GM23338 (cell line): Measurements from ENCODE around the gene COPZ1. TPM values are rescaled to one million over a fixed set of nuclear protein-coding genes. Genes with fewer than 3 reads are reported as not detected.

Experiments
- ATAC-seq: fragments of 200-7000 bp; cut with Tn5 transposase; 3 replicates; pipeline ENCODE4 v1.9.1; 2020
- DNase-seq: peaks from one replicate; pipeline ENCODE4 v3.0.0-alpha.2; 2015; ENCODE audit warnings: low spot score
- H2AFZ ChIP-seq: fragments of 200-600 bp; sonication (generic); 2 replicates; pipeline ENCODE4 v1.8.0; 2016; ENCODE audit warnings: antibody characterized with exemption, mild to moderate bottlenecking, moderate library complexity
- H3F3A ChIP-seq: fragments of 200-600 bp; sonication (generic); replicated peaks from 2 replicates; pipeline ENCODE4 v1.8.0; 2017; ENCODE audit warnings: antibody characterized with exemption, mixed run types, low read depth
- H3K27ac ChIP-seq: fragments of 200-600 bp; sonication (generic); 2 replicates; pipeline ENCODE4 v1.6.1; 2016; ENCODE audit warnings: low read depth
- H3K27me3 ChIP-seq: fragments of 200-600 bp; sonication (generic); 2 replicates; pipeline ENCODE4 v1.8.0; 2016; ENCODE audit warnings: mild to moderate bottlenecking, mixed run types, moderate library complexity; ENCODE audit not compliant: insufficient read depth
- H3K36me3 ChIP-seq: fragments of 200-600 bp; sonication (generic); 2 replicates; pipeline ENCODE4 v1.8.0; 2016; ENCODE audit warnings: mild to moderate bottlenecking; ENCODE audit not compliant: insufficient read depth
- H3K4me1 ChIP-seq: fragments of 200-600 bp; sonication (generic); 2 replicates; pipeline ENCODE4 v1.8.0; 2016; ENCODE audit warnings: mild to moderate bottlenecking, moderate library complexity; ENCODE audit not compliant: insufficient read depth
- H3K4me2 ChIP-seq: fragments of 200-600 bp; sonication (generic); 2 replicates; pipeline ENCODE4 v1.7.1; 2017; ENCODE audit warnings: mixed run types
- H3K4me3 ChIP-seq: fragments of 200-600 bp; sonication (generic); 2 replicates; pipeline ENCODE4 v1.6.1; 2016; ENCODE audit warnings: mixed run types
- H3K79me2 ChIP-seq: fragments of 200-600 bp; sonication (generic); replicated peaks from 2 replicates; pipeline ENCODE4 v1.8.0; 2017; ENCODE audit warnings: mild to moderate bottlenecking; ENCODE audit not compliant: insufficient read depth
- H3K9me2 ChIP-seq: fragments of 200-600 bp; sonication (generic); 2 replicates; pipeline ENCODE4 v1.8.0; 2017; ENCODE audit not compliant: insufficient read depth
- H4K20me1 ChIP-seq: fragments of 200-600 bp; sonication (generic); replicated peaks from 2 replicates; pipeline ENCODE4 v1.8.0; 2017; ENCODE audit warnings: mild to moderate bottlenecking; ENCODE audit not compliant: insufficient read depth
- H3K27ac Mint-ChIP-seq: 2 replicates; pipeline ENCODE4 v1.8.0; 2020; ENCODE audit warnings: inconsistent platforms, mild to moderate bottlenecking, moderate library complexity, mixed read lengths
- H3K27me3 Mint-ChIP-seq: 3 replicates; pipeline ENCODE4 v1.8.0; 2022; ENCODE audit warnings: low read depth, mild to moderate bottlenecking, moderate library complexity, mixed read lengths, inconsistent platforms; ENCODE audit not compliant: insufficient read depth, poor library complexity
- H3K36me3 Mint-ChIP-seq: 3 replicates; pipeline ENCODE4 v1.8.0; 2021; ENCODE audit warnings: low read depth, mild to moderate bottlenecking, inconsistent platforms, moderate library complexity, mixed read lengths
- H3K4me1 Mint-ChIP-seq: 3 replicates; pipeline ENCODE4 v1.8.0; 2020; ENCODE audit warnings: mild to moderate bottlenecking, inconsistent platforms, mixed read lengths
- H3K4me3 Mint-ChIP-seq: 3 replicates; pipeline ENCODE4 v1.8.0; 2021; ENCODE audit warnings: moderate library complexity, mild to moderate bottlenecking, inconsistent platforms, mixed read lengths
- H3K9me3 Mint-ChIP-seq: 3 replicates; pipeline ENCODE4 v1.8.0; 2020; ENCODE audit warnings: moderate library complexity, mild to moderate bottlenecking, inconsistent platforms, mixed read lengths
- CREB1 ChIP-seq: fragments of 250-450 bp; sonication (Bioruptor Pico); IDR thresholded peaks from 2 replicates; pipeline ENCODE4 v1.5.0; 2020; ENCODE audit warnings: low read depth, mild to moderate bottlenecking, moderate library complexity
- ETS1 ChIP-seq: IDR thresholded peaks from 2 replicates; pipeline ENCODE4 v1.6.1; 2016; ENCODE audit warnings: antibody characterized with exemption
- EZH2 ChIP-seq: fragments of 200-600 bp; sonication (generic); IDR thresholded peaks from one replicate; pipeline ENCODE4 v1.8.0; 2017; ENCODE audit warnings: antibody characterized with exemption, mild to moderate bottlenecking, low read depth; ENCODE audit not compliant: unreplicated experiment
- EZH2phosphoT487 ChIP-seq: fragments of 200-600 bp; sonication (generic); IDR thresholded peaks from one replicate; pipeline ENCODE4 v1.8.1; 2018; ENCODE audit warnings: antibody characterized with exemption; ENCODE audit not compliant: unreplicated experiment
- JUNB ChIP-seq: IDR thresholded peaks from one replicate; pipeline ENCODE4 v1.6.1; 2016; ENCODE audit warnings: antibody characterized with exemption; ENCODE audit not compliant: unreplicated experiment
- NANOG ChIP-seq: IDR thresholded peaks from 2 replicates; pipeline ENCODE4 v1.6.1; 2016; ENCODE audit warnings: antibody characterized with exemption, borderline replicate concordance
- POLR2AphosphoS5 ChIP-seq: IDR thresholded peaks from 2 replicates; pipeline ENCODE4 v1.6.1; 2016; ENCODE audit warnings: antibody characterized with exemption, low read depth
- REST ChIP-seq: IDR thresholded peaks from one replicate; pipeline ENCODE4 v1.6.1; 2018; ENCODE audit warnings: antibody characterized with exemption; ENCODE audit not compliant: unreplicated experiment
- STAT1 ChIP-seq: IDR thresholded peaks from one replicate; pipeline ENCODE4 v1.6.1; 2016; ENCODE audit warnings: antibody characterized with exemption; ENCODE audit not compliant: unreplicated experiment
- ZNF114 ChIP-seq: fragments of 250-450 bp; sonication (Bioruptor Pico); IDR thresholded peaks from 2 replicates; pipeline ENCODE4 v1.5.0; 2020; ENCODE audit warnings: mild to moderate bottlenecking, moderate library complexity
- ZNF331 ChIP-seq: fragments of 250-450 bp; sonication (Bioruptor Pico); IDR thresholded peaks from 2 replicates; pipeline ENCODE4 v1.5.0; 2020; ENCODE audit warnings: low read depth, mild to moderate bottlenecking, moderate library complexity
- polyA plus RNA-seq: library from polyadenylated mRNA; unstranded; fragments of >200 nt; fragmentation: Nextera tagmentation; extraction: Ambion mirVana; gene quantifications from 2 replicates; pipeline ENCODE4 v1.2.1, GENCODE V29; 2016
- total RNA-seq: library from RNA; depleted of rRNA; stranded (reverse); fragments of >200 nt; shearing (Covaris generic); gene quantifications from 2 replicates; pipeline ENCODE4 v1.2.3, GENCODE V29; 2014
- TF ChIP-seq, protein P1 (sequence below): fragments of 250-450 bp; sonication (Bioruptor Pico); IDR thresholded peaks from 2 replicates; pipeline ENCODE4 v1.5.0; 2020; ENCODE audit warnings: mild to moderate bottlenecking, moderate library complexity
- TF ChIP-seq, protein P2 (sequence below), 2 experiments: fragments of 200-600 bp in 1 of 2; sonication (generic) in 1 of 2; conservative IDR thresholded peaks; 2 replicates each; pipeline versions ENCODE4 v1.5.1 to v1.6.1; 2016 to 2017; ENCODE audit warnings: antibody characterized with exemption in 2 of 2, low read depth in 2 of 2, mild to moderate bottlenecking in 2 of 2, moderate library complexity in 1 of 2

Gene COPZ1
- total and polyA plus RNA-seq, 2 experiments from 2014 or later = 79.9 to 91.2 TPM

DNA sequence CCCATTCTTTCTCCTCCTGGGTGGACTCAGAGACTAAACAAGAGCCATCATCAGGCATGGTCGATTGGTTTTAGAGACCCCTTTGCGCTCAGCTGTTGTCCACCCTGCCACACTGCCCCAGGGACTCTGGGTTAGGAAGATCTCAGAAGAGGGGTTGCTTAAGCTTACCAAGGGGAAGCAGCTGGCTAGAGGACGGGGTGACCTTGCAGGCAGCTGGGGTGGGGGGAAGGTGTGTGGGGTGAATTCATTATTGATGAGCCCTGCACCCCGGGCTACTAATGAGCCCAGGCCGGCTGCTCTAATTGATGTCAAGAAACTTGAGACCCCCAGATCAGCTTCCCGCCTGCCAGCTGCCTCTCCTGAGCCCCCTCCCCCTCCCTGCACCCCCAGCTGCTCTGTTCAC lies 68.3 kb downstream of the COPZ1 start:
- DNase-seq = no peak

More for the DNA sequence above, 68.3 kb downstream of the COPZ1 start:
- peak overlapping the region; percentile 60 for H3K4me2 ChIP-seq
- H3K9me3 Mint-ChIP-seq = no peaks in the 10 kb centered on the region
- H3K36me3 ChIP-seq = 0 out of 2 replicates have a peak, but pooled peaks cover 3% of the 10 kb centered on the region
- H3K4me1 ChIP-seq = peaks cover 45% of the 10 kb centered on the region
- peaks cover 49% of the 10 kb centered on the region for H3K4me1 Mint-ChIP-seq
- no peak overlapping the region for H2AFZ ChIP-seq
- ATAC-seq = no peak
- H3K27me3 Mint-ChIP-seq = peaks cover 20% of the 10 kb centered on the region
- peaks cover 10% of the 10 kb centered on the region; the same call in 1 of the 2 replicates for H3F3A ChIP-seq
- TF ChIP-seq NANOG (no peak), JUNB (no peak), POLR2AphosphoS5 (no peak), ETS1 (no peak), CREB1 (no peak), STAT1 (no peak), ZNF114 (CRISPR knock-in tag) (no peak), EZH2 (no peak), ZNF331 (no peak), REST (no peak), EZH2phosphoT487 (no peak)
- TF ChIP-seq, protein P1, sequence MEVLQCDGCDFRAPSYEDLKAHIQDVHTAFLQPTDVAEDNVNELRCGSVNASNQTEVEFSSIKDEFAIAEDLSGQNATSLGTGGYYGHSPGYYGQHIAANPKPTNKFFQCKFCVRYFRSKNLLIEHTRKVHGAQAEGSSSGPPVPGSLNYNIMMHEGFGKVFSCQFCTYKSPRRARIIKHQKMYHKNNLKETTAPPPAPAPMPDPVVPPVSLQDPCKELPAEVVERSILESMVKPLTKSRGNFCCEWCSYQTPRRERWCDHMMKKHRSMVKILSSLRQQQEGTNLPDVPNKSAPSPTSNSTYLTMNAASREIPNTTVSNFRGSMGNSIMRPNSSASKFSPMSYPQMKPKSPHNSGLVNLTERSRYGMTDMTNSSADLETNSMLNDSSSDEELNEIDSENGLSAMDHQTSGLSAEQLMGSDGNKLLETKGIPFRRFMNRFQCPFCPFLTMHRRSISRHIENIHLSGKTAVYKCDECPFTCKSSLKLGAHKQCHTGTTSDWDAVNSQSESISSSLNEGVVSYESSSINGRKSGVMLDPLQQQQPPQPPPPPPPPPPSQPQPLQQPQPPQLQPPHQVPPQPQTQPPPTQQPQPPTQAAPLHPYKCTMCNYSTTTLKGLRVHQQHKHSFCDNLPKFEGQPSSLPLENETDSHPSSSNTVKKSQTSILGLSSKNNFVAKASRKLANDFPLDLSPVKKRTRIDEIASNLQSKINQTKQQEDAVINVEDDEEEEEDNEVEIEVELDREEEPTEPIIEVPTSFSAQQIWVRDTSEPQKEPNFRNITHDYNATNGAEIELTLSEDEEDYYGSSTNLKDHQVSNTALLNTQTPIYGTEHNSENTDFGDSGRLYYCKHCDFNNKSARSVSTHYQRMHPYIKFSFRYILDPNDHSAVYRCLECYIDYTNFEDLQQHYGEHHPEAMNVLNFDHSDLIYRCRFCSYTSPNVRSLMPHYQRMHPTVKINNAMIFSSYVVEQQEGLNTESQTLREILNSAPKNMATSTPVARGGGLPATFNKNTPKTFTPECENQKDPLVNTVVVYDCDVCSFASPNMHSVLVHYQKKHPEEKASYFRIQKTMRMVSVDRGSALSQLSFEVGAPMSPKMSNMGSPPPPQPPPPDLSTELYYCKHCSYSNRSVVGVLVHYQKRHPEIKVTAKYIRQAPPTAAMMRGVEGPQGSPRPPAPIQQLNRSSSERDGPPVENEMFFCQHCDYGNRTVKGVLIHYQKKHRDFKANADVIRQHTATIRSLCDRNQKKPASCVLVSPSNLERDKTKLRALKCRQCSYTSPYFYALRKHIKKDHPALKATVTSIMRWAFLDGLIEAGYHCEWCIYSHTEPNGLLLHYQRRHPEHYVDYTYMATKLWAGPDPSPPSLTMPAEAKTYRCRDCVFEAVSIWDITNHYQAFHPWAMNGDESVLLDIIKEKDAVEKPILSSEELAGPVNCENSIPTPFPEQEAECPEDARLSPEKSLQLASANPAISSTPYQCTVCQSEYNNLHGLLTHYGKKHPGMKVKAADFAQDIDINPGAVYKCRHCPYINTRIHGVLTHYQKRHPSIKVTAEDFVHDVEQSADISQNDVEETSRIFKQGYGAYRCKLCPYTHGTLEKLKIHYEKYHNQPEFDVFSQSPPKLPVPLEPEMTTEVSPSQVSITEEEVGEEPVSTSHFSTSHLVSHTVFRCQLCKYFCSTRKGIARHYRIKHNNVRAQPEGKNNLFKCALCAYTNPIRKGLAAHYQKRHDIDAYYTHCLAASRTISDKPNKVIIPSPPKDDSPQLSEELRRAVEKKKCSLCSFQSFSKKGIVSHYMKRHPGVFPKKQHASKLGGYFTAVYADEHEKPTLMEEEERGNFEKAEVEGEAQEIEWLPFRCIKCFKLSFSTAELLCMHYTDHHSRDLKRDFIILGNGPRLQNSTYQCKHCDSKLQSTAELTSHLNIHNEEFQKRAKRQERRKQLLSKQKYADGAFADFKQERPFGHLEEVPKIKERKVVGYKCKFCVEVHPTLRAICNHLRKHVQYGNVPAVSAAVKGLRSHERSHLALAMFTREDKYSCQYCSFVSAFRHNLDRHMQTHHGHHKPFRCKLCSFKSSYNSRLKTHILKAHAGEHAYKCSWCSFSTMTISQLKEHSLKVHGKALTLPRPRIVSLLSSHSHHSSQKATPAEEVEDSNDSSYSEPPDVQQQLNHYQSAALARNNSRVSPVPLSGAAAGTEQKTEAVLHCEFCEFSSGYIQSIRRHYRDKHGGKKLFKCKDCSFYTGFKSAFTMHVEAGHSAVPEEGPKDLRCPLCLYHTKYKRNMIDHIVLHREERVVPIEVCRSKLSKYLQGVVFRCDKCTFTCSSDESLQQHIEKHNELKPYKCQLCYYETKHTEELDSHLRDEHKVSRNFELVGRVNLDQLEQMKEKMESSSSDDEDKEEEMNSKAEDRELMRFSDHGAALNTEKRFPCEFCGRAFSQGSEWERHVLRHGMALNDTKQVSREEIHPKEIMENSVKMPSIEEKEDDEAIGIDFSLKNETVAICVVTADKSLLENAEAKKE (CRISPR knock-in tag) = no peak
- TF ChIP-seq, protein P2, sequence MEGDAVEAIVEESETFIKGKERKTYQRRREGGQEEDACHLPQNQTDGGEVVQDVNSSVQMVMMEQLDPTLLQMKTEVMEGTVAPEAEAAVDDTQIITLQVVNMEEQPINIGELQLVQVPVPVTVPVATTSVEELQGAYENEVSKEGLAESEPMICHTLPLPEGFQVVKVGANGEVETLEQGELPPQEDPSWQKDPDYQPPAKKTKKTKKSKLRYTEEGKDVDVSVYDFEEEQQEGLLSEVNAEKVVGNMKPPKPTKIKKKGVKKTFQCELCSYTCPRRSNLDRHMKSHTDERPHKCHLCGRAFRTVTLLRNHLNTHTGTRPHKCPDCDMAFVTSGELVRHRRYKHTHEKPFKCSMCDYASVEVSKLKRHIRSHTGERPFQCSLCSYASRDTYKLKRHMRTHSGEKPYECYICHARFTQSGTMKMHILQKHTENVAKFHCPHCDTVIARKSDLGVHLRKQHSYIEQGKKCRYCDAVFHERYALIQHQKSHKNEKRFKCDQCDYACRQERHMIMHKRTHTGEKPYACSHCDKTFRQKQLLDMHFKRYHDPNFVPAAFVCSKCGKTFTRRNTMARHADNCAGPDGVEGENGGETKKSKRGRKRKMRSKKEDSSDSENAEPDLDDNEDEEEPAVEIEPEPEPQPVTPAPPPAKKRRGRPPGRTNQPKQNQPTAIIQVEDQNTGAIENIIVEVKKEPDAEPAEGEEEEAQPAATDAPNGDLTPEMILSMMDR (conservative IDR thresholded peaks at IDR 0.05; ENCODE audit: low read depth in 2 of 2) = no peak
- H3K9me2 ChIP-seq = 0 out of 2 replicates have a peak, but pooled peaks cover 9% of the 10 kb centered on the region
- peaks cover 30% of the 10 kb centered on the region for H3K36me3 Mint-ChIP-seq
- no peak overlapping the region for H3K4me3 Mint-ChIP-seq
- H3K4me3 ChIP-seq = no peak overlapping the region
- H4K20me1 ChIP-seq = no peaks in the 10 kb centered on the region; the same call in 1 of the 2 replicates
- no peak overlapping the region for H3K27ac ChIP-seq
- no peak overlapping the region for H3K27ac Mint-ChIP-seq
- H3K27me3 ChIP-seq = peaks cover 18% of the 10 kb centered on the region
- no peaks in the 10 kb centered on the region for H3K79me2 ChIP-seq
